DMS 273 (cell line): Measurements from ENCODE around the gene SAMD15.
"Not testable (repeated sequence)": the region's sequence is repeated elsewhere in the genome, so short reads cannot be mapped to it uniquely, and the experiment has no call there.

Source experiments
- DNase-seq: peaks from one replicate; lab custom pipeline; 2025; ENCODE audit not compliant: unreplicated experiment; lab: John Stamatoyannopoulos, UW

The SAMD15 gene

GRCh38 chr14:77376771-77377501 lies at the start of gene SAMD15, which contains the start of gene TMED8:
SAMD15 (plus strand) TSS chr14:77377379; CDS start chr14:77377419, 40 bp downstream.
TMED8 (minus strand) TSS chr14:77377094; CDS start chr14:77377053, 41 bp downstream.
- peak; percentile 94 for DNase-seq

GRCh38 chr14:77329872-77330271 lies 47.3 kb upstream of the SAMD15 start:
- no peak for DNase-seq

DNA sequence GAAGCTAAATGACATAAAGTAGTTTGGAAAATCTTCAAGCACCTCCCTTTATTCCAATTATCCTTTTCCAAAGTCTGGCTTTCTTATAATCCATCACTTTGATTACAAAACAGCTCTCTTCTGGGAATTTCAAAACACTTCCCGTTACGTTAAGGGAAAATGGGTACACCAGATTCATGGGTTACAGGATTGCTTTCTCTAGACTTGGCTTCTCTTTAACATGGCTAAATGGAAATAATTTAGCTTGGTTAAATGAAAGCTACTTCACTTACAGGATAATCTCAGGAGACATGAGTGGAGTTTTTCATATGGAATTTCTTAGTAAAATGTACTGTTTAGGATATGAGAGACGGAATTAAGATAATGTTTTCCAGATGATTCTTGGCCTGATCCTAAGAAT lies 41.6 kb upstream of the SAMD15 start:
- DNase-seq: no peak

- DNase-seq: not testable (repeated sequence)
Observed at GRCh38 chr14:77337255-77337654, 39.9 kb upstream of the SAMD15 start.

GRCh38 chr14:77337880-77338279 lies 39.3 kb upstream of the SAMD15 start:
- no peak for DNase-seq

DNA sequence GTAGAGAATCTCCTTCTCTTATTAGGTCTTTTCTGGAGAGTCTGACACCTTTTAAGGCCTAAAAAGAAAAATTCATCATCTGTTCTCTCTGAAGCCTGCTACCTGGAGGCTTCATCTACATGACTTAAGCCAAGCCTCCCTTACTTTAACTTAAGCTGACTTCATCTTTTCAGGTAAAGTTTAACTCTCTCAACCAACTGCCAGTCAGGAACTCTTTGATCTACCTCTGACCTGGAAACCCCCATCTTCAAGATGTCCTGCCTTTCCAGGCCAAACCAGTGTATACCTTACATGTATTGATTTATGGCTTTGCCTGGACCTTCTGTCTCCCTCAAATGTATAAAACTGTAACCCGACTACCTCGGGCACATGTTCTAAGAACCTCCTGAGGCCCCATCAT lies 38.9 kb upstream of the SAMD15 start:
- DNase-seq: no peak

GRCh38 chr14:77339407-77339806 lies 37.8 kb upstream of the SAMD15 start:
- DNase-seq: no peak

GRCh38 chr14:77340389-77340788 lies 36.8 kb upstream of the SAMD15 start:
- no peak for DNase-seq

DNA sequence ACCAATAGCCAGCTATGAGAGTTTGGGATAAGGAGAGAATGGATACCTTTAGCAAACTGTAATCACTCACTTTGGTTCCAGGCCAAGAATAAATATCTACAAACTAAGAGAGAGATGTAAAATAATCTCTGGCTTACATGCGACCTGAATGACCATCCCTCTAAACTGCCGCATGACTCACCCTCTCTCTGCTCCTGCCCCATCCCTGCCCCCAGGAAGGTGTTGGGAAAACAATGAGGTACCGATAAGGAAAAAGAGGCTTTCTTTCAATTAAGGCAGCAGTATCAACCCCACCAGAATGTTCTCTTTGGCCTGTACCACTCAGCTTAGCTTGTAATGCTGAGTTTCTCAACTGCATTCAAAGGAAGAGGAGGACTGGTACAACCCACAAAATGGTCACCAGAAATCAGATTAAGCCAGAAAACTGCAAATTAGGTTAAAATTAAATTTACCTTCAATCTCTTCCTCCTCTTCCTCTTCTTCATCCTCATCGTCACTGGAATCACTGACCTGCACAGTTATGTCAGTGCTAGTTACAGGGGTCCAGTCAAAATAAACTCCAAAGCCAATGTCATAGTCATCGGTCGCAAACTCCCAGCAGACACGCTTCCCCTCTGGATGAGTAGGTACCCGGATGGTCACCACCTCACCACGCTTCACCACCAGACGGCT lies 34.3 kb upstream of the SAMD15 start:
- no peak for DNase-seq

- peak; percentile 69 for DNase-seq
Observed at GRCh38 chr14:77343662-77344061, 33.5 kb upstream of the SAMD15 start.

- peak; percentile 23 for DNase-seq
Observed at GRCh38 chr14:77344377-77344996, 32.7 kb upstream of the SAMD15 start.

- no peak for DNase-seq
Observed at GRCh38 chr14:77346495-77346894, 30.7 kb upstream of the SAMD15 start.

DNA sequence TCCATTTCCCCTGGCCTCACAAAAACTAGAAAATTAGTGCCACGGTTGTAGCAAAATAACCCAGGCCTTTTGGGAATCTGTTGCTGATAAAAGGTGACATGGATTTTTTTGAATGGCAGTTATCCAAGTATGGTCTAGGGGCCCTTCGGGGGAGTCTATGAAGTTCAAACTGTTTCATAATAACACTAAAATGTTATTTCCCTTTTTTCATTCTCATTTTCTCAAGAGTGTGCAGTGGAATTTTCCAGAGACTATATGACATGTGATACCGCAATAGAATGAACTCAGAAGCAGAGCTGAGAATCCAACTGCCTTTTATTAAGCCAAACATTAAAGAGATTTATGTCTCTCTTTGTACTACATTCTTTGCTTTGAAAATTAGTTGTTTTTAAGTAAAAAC lies 29.4 kb upstream of the SAMD15 start:
- no peak for DNase-seq

DNA sequence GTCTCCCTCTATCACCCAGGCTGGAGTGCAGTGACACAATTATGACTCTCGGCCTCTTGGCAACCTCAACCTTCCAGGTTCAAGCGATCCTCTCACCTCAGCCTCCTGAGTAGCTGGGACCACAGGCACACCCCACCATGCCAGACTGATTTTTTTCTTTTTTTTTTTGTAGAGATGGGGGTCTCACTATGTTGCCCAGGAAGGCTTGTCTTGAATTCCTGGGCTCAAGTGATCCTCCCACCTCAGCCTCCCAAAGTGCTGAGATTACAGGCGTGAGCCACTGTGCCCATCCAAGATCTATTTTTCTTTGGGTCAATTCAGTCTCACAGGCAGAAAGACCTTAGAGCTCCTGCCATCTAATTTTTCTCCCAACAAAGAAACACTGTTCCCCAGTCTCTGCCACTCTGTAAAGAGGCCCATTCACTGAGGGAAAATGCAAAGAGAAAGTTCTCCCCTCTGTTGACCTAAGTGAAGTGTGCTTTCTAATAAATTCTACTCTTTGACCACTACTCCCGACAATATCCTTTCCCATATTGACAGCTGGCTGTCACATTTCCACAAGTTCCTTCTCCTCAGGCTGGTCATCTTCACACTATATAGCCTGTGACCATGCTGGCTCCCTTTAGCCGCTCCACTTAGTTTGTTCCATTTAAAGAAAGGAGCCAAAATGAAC lies 23.6 kb upstream of the SAMD15 start:
- no peak for DNase-seq

DNA sequence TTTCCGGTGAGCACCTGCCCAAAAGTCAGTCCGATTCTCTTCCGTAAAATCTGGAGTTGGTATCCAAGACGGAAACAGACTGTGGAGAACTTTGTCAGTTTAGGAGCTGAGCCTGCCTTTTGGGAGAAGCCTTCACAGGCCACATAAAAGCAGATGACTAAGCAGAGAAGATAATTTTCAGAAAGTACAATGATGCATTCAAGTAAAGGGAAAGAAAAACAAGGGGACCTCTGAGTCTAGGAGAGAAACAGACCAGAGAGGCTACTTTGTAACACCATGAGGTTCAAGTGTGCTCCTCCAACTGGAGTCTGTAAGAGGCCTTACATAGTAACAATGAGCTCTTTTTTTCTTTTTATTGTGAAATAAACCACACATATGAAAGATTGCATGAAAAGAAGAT lies 21.4 kb upstream of the SAMD15 start:
- no peak for DNase-seq

GRCh38 chr14:77356899-77357298 lies 20.3 kb upstream of the SAMD15 start:
- no peak for DNase-seq

DNA sequence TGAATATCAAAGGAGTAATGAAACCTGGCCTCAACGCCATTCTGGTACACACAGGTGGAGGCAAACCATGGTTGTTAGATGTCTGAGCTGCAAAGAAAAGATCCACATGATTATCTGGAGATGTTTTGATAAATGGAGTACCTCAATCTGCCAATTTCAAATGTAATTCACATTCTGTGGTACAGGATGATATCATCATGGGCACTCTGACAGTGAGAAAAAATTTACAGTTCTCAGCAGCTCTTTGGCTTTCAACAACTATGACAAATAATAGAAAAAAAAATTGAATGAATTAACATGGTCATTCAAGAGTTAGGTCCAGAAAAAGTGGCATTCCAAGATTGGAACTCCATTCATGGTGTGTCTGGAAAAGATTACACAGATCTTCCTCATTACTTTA lies 17.6 kb upstream of the SAMD15 start:
- no peak for DNase-seq

- DNase-seq: no peak
Observed at GRCh38 chr14:77364146-77364545, 13.0 kb upstream of the SAMD15 start.

- no peak for DNase-seq
Observed at GRCh38 chr14:77369285-77369684, 7.9 kb upstream of the SAMD15 start.

- peak; percentile 6 for DNase-seq
Observed at GRCh38 chr14:77372304-77372841, 4.8 kb upstream of the SAMD15 start.
